Ishikawa (cell line): ENCODE results near the gene RXRG.

Experiments used
- RAD21 ChIP-seq: IDR thresholded peaks from 2 replicates; pipeline ENCODE4 v1.6.1; 2012; ENCODE audit warnings: low read depth
- YY1 ChIP-seq: IDR thresholded peaks from 2 replicates; pipeline ENCODE4 v1.6.1; 2012; ENCODE audit warnings: low read depth
- ZBTB7A ChIP-seq: IDR thresholded peaks from 2 replicates; pipeline ENCODE4 v1.6.1; 2012; ENCODE audit warnings: low read depth

DNA sequence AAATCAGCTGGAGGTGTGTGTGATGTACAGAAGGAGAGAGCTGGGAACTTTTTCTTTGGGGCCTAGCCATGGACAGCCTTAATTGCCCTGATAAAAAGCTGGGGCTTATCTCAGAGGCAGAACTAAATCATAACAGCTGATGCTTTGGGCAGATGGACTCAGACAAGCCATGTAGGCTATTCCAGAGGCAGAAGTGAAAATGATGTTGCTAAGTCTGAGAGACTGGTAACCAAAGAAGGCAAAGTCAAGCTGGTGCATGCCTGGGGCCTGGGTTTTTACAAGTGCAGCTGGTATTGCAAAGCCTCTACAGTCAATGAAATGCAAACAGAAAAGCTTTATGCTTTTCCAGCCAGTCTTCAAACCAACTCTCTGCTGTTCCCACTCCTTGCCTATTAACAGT, 49.4 kb downstream of the RXRG start:
- TF ChIP-seq RAD21 = no peak
- TF ChIP-seq YY1 = no peak
- TF ChIP-seq ZBTB7A = no peak
